ENCODE measurements around the gene TMEM140.
"Not testable (repeated sequence)": the region's sequence is repeated elsewhere in the genome, so short reads cannot be mapped to it uniquely, and the experiment has no call there.

The TMEM140 gene

DNA sequence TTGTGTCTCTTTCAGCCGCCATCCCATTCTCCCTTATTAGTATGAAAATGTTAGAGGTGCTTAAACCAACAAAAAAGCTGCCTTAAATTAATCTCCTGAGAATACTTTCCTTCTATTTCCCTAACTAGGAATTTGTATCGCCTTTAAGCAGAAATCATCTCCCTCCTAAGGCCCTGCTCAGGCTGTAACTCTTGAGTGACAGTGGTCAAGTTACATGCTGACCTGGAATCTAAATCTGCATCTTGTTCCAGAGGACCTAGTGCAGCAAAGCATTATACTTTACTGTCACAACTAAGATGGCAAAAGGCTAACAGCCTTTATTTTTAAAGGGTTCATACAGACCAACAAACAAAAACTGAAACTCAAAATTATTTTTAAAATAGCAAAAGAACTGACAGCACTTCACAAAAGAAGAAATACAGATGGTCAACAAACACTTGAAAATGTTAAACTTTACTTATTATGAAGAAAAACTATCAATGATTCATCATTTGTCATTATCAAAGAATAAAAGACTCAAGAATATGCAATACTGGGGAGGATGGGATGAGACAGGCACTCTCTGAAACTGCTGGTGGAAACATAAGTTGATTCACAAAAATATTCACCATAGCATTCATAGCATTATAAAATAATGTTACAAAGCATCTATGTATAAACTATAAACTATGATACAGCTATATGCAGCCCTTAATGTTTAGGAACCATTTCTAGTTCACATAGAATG, 11.7 kb downstream of the TMEM140 start:
- DNase-seq = peak; percentile 31

GRCh38 chr7:135160098-135160857, 12.4 kb downstream of the TMEM140 start:
- DNase-seq = peak; percentile 31

GRCh38 chr7:135160858-135161653, 13.2 kb downstream of the TMEM140 start:
- DNase-seq = no peak

DNA sequence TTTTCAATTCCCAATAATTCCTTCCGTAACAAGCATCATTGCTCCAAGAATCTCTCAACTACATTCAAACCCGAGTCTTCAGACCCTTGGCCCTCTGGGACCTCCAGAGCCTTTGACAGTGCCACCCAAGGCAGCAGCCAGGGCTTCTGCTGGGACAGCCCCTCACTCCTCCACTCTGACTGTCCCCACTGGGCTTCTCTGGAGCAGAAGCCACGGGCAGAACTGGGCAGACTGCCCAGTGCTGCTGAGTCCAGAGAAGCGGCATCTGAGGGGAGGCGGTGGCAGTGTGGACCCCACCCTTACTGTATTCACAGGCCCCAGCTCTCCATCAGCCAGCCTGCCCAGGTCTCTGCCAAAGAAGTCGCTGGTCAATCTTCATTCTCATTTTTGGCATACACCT, 13.8 kb downstream of the TMEM140 start:
- no peak for DNase-seq

DNA sequence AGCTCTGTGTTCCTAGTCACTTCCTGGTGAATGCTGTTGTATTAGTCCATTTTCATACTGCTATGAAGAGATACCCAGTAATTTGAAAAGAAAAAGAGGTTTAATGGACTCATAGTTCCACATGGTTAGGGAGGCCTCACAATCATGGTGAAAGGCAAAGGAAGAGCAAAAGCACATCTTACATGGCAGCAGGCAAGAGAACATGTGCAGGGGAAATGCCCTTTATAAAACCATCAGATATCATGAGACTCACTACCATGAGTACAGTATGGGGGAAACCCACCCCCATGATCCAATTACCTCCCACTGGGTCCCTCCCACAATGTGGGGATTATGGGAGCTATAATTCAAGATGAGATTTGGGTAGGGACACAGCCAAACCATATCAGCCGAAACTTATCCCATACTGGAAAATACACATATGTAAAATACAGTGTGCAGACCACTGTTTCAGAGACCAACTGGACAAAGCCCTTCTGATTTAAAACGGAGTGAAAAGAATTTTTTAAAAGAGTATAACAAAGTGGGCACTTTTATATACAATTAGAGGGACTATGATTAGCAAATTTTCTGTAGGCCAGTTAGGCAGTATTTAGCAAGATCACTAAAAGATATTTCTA, 14.6 kb downstream of the TMEM140 start:
- no peak for DNase-seq

- no peak for DNase-seq
These were observed 16.6 kb downstream of the TMEM140 start for GRCh38 chr7:135164357-135165061.

DNA sequence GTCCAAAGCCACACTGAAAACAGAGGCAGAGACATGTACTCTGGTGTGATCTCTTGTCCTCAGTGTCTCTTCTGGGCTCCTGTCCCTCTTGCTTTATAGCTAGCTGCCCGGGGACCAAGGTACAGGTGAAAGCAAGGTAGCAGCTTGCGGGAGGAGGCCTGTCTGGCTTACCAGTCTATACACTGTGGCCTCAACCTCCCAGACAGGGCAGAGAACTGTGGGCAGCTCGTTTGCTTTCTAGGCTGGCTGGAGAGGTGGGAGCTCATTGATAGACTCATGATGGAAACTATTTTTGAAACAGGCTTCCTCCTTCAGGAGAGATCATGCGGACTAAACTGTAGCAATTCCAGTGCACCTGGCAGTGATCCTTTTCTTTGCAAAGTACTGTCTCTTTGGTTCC, 18.0 kb downstream of the TMEM140 start:
- no peak for DNase-seq

- no peak for DNase-seq
These were observed 18.6 kb downstream of the TMEM140 start for GRCh38 chr7:135166338-135166990.

DNA sequence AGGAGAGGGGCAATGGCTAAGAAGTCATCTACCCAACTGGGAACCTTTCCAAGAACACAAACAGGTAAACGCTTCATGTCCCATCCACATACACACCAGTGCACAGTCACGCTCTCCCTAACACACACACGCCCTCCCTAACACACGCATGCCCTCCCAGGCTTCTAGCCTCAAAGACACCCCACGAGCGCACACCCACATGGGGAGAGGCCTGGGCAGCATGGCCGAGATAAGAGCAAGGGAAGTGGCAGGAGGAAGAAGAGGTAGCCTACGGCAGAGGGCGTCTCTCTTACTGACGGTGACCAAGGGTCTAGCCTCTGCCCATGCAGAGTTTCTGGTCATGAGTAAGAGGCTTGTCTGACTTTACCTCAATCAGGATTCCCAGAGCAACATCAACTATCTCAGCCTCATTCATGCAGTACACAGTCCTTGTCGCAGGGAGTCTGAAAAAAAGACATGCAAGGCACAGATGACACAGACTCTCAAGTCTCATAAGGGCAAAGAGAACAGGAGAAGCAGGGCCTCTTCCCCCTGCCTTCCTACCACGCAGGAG, 19.6 kb downstream of the TMEM140 start:
- DNase-seq = no peak

GRCh38 chr7:135168001-135168400, 20.1 kb downstream of the TMEM140 start:
- no peak for DNase-seq

- no peak for DNase-seq
These were observed 20.7 kb downstream of the TMEM140 start for GRCh38 chr7:135168489-135169140.

DNA sequence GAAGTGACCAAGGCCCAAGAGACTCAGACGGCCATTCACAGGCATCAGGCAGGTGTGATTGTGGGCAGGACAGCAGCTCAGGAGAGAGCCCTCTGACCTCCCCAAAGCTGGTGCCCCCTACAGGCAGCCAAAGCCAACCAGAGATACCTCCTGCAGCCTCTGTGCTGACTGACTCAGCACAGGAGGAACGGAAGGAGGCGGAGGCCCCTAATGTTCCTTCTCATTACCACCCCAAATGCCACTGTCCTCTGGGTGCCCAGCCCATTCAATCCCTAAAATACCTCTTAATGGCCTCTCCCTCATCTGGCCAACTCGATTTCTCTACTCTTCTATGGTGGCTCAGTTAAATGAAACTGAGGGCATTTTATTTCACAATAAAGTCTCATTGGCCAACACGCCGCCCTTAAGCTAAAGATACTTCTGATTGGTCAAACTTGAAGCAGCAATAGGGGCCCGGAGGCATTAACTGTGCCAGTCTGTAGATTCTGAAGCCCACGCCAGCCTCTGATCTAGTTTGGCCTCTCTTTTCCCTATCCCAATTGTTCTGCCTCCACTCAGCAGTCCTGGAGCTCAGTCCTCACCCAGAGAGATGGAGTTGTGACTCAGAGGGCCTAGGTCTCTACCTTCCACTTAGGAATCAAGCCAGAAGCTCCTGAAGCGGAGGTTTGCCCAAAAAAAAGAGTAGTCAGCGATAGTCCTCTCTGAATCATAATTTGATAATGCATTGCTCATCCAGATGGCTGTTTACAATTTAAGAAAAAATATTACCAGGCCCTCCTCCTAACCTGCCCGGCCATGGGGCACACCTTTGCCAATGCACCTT, 21.5 kb downstream of the TMEM140 start:
- DNase-seq = peak; percentile 42

- no peak for DNase-seq
These were observed 22.0 kb downstream of the TMEM140 start for GRCh38 chr7:135169964-135170273.

GRCh38 chr7:135170274-135170997, 22.6 kb downstream of the TMEM140 start, which contains the start of gene CYREN:
Gene CYREN (minus strand): TSS chr7:135170707. CDS start chr7:135168922, 1,785 bp downstream.
- DNase-seq = peak; percentile 87

- DNase-seq = not testable (repeated sequence)
These were observed 23.2 kb downstream of the TMEM140 start for GRCh38 chr7:135170998-135171481.

- peak; percentile 69 for DNase-seq
These were observed 23.9 kb downstream of the TMEM140 start for GRCh38 chr7:135171581-135172291.

GRCh38 chr7:135173916-135174315, 26.0 kb downstream of the TMEM140 start:
- DNase-seq = not testable (repeated sequence)

DNA sequence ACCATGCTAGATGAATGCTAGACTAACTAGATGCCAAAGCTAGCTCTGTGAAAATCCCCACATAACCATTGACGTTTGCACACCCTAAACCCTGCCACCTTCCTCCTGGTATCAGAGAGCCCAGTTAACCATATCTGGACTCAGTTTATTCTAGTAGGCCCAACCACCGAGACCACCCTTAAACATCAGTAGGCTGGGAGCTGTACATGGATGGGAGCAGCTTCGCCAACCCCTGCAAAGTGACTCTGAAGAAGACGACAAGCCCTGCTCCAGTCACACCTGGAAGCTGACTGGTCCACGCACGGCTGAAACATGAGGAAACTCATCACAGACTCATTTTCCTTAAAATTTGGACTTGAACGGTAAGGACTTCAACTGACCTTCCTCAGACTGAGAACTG, 27.1 kb downstream of the TMEM140 start:
- no peak for DNase-seq

GRCh38 chr7:135175931-135176330, 28.1 kb downstream of the TMEM140 start:
- DNase-seq = no peak

Measured in kidney glomerular epithelial cell (primary cell).